Measurements from ENCODE around the gene ALS2CL.
A peak's percentile ranks its signal among the peaks of the same experiment; 100 is the strongest.

Gene ALS2CL

GRCh38 chr3:46695177-46695961 lies 1.9 kb upstream of the ALS2CL start:
- no peaks in the 10 kb centered on the region for H3K9me3 ChIP-seq (ENCODE audit: severe bottlenecking)
- H3K27ac ChIP-seq, result no peak overlapping the region
- peak; percentile 65 for DNase-seq
- H3K4me3 ChIP-seq (ENCODE audit: low read depth, low read length), result no peak overlapping the region
- TF ChIP-seq CTCF (IDR thresholded peaks at IDR 0.05; ENCODE audit: low read depth, low read length), result peak; percentile 63
- no peaks in the 10 kb centered on the region for H3K36me3 ChIP-seq
- H3K27me3 ChIP-seq (ENCODE audit: insufficient read depth, low read depth, severe bottlenecking), result no peaks in the 10 kb centered on the region

- DNase-seq, result no peak
- H3K9me3 ChIP-seq (ENCODE audit: severe bottlenecking), result no peaks in the 10 kb centered on the region
- H3K27ac ChIP-seq, result no peak overlapping the region
- H3K27me3 ChIP-seq (ENCODE audit: insufficient read depth, low read depth, severe bottlenecking), result no peaks in the 10 kb centered on the region
- H3K36me3 ChIP-seq, result no peaks in the 10 kb centered on the region
- TF ChIP-seq CTCF (IDR thresholded peaks at IDR 0.05; ENCODE audit: low read depth, low read length), result no peak
- H3K4me3 ChIP-seq (ENCODE audit: low read depth, low read length), result no peak overlapping the region
These were observed 1.0 kb upstream of the ALS2CL start for GRCh38 chr3:46694520-46694919.

GRCh38 chr3:46693892-46694226 lies 380 bp upstream of the ALS2CL start:
- no peaks in the 10 kb centered on the region for H3K9me3 ChIP-seq (ENCODE audit: severe bottlenecking)
- H3K27me3 ChIP-seq (ENCODE audit: insufficient read depth, low read depth, severe bottlenecking), result no peaks in the 10 kb centered on the region
- DNase-seq, result no peak
- no peak for TF ChIP-seq CTCF (IDR thresholded peaks at IDR 0.05; ENCODE audit: low read depth, low read length)
- no peak overlapping the region for H3K4me3 ChIP-seq (ENCODE audit: low read depth, low read length)
- H3K36me3 ChIP-seq, result no peaks in the 10 kb centered on the region
- H3K27ac ChIP-seq, result no peak overlapping the region

GRCh38 chr3:46692566-46692990 lies 901 bp downstream of the ALS2CL start:
- no peak for DNase-seq
- TF ChIP-seq CTCF (IDR thresholded peaks at IDR 0.05; ENCODE audit: low read depth, low read length), result no peak
- Histone ChIP-seq H3K36me3 (no peaks in the 10 kb centered on the region), H3K9me3 (ENCODE audit: severe bottlenecking) (no peaks in the 10 kb centered on the region), H3K27me3 (ENCODE audit: insufficient read depth, low read depth, severe bottlenecking) (no peaks in the 10 kb centered on the region), H3K27ac (no peak overlapping the region), H3K4me3 (ENCODE audit: low read depth, low read length) (peak overlapping the region; percentile 52)

GRCh38 chr3:46690798-46691197 lies 2.7 kb downstream of the ALS2CL start:
- H3K36me3 ChIP-seq, result no peaks in the 10 kb centered on the region
- H3K27me3 ChIP-seq (ENCODE audit: insufficient read depth, low read depth, severe bottlenecking), result no peaks in the 10 kb centered on the region
- no peak overlapping the region for H3K4me3 ChIP-seq (ENCODE audit: low read depth, low read length)
- TF ChIP-seq CTCF (IDR thresholded peaks at IDR 0.05; ENCODE audit: low read depth, low read length), result no peak
- DNase-seq, result no peak
- no peak overlapping the region for H3K27ac ChIP-seq
- no peaks in the 10 kb centered on the region for H3K9me3 ChIP-seq (ENCODE audit: severe bottlenecking)

- no peak for DNase-seq
- no peak overlapping the region for H3K27ac ChIP-seq
- H3K36me3 ChIP-seq, result no peaks in the 10 kb centered on the region
- H3K27me3 ChIP-seq (ENCODE audit: insufficient read depth, low read depth, severe bottlenecking), result no peaks in the 10 kb centered on the region
- TF ChIP-seq CTCF (IDR thresholded peaks at IDR 0.05; ENCODE audit: low read depth, low read length), result peak; percentile 37; the same call in 1 of the 2 replicates
- H3K4me3 ChIP-seq (ENCODE audit: low read depth, low read length), result no peak overlapping the region
- no peaks in the 10 kb centered on the region for H3K9me3 ChIP-seq (ENCODE audit: severe bottlenecking)
These were observed 8.0 kb downstream of the ALS2CL start for GRCh38 chr3:46685446-46685845.
